Kidney (tissue), 14 donors: ENCODE data around the gene TBC1D1. TPM values are rescaled to one million over a fixed set of nuclear protein-coding genes. Genes with fewer than 3 reads are reported as not detected.

ENCODE experiments used
- DNase-seq, 5 donors: peaks; one replicate each; pipeline ENCODE4 v3.0.0-alpha.2; 2013 to 2020
- FAIRE-seq: peaks from 2 replicates; lab custom pipeline; 2012; peaks lifted over from hg19 to GRCh38; lab: Jason Lieb, UNC
- H3K27ac ChIP-seq, 2 donors: one replicate each; pipeline ENCODE4 v1.7.0; 2013; ENCODE audit warnings: low read depth in 2 of 2, low read length in 2 of 2, inconsistent platforms in 1 of 2
- H3K27me3 ChIP-seq: one replicate; pipeline ENCODE4 v1.7.1; 2013; ENCODE audit warnings: low read length, inconsistent platforms; ENCODE audit not compliant: control insufficient read depth, insufficient read depth
- H3K36me3 ChIP-seq, 3 donors: one replicate each; pipeline versions ENCODE4 v1.7.0 to v1.7.1; 2013; ENCODE audit warnings: low read length in 3 of 3, control low read depth in 1 of 3, inconsistent platforms in 1 of 3; ENCODE audit not compliant: insufficient read depth in 3 of 3, control insufficient read depth in 2 of 3
- H3K4me1 ChIP-seq, 3 donors: one replicate each; pipeline versions ENCODE4 v1.7.0 to v1.7.1; 2013; ENCODE audit warnings: low read length in 3 of 3, inconsistent platforms in 1 of 3, low read depth in 1 of 3; ENCODE audit not compliant: control insufficient read depth in 2 of 3, insufficient read depth in 2 of 3
- H3K4me3 ChIP-seq, 3 donors: one replicate each; pipeline versions ENCODE4 v1.7.0 to v1.8.1; 2013; ENCODE audit warnings: low read length in 3 of 3, control low read depth in 1 of 3, inconsistent platforms in 1 of 3
- H3K9ac ChIP-seq, 3 donors: one replicate each; pipeline versions ENCODE4 v1.7.0 to v1.7.1; 2013; ENCODE audit warnings: low read length in 3 of 3, control low read depth in 1 of 3, inconsistent platforms in 1 of 3
- H3K9me3 ChIP-seq, 3 donors: one replicate each; pipeline versions ENCODE4 v1.7.0 to v1.7.1; 2013; ENCODE audit warnings: low read length in 3 of 3, control low read depth in 1 of 3, inconsistent platforms in 1 of 3; ENCODE audit not compliant: control insufficient read depth in 2 of 3, insufficient read depth in 1 of 3
- intact Hi-C: fragments of 100-400 bp; cut with DNase I; formaldehyde crosslinking; loops from one replicate; pipeline ENCODE4 v1.11.1; 2022
- polyA plus RNA-seq: library from polyadenylated mRNA; stranded (reverse); fragments of 350-450 nt; fragmentation: Illumina TruSeq; extraction: RNeasy Lipid Tissue Mini Kit (QIAGEN cat#74804); gene quantifications from one replicate; pipeline ENCODE4 v1.2.3, GENCODE V29; 2014; ENCODE audit warnings: low read depth, low replicate concordance; ENCODE audit not compliant: insufficient read depth
- total RNA-seq: library from RNA; stranded (reverse); fragmentation: NEBNext Ultra II Directional; extraction: Animal tissue kit (Norgen Biotek cat#: 25700); gene quantifications from one replicate; pipeline ENCODE4 v1.2.1, GENCODE V29; 2021
- TF ChIP-seq, protein P1 (sequence below): IDR thresholded peaks from 3 replicates; pipeline ENCODE4 v1.5.1; 2012; ENCODE audit warnings: mild to moderate bottlenecking, moderate library complexity, borderline replicate concordance; ENCODE audit not compliant: insufficient read depth; ENCODE audit errors: extremely low read depth
- donor health status: control.
- donor health status: control.
- donor health status: control.
- donor health status: control.
- donor health status: control.
- donor health status: DM: yes; HTN: yes; CAD: no.
- donor health status: Normal renal cell carcinoma (clear cell type).

The TBC1D1 gene
- total and polyA plus RNA-seq, 2 donors from 2014 or later, result 170 to 182 TPM

DNA sequence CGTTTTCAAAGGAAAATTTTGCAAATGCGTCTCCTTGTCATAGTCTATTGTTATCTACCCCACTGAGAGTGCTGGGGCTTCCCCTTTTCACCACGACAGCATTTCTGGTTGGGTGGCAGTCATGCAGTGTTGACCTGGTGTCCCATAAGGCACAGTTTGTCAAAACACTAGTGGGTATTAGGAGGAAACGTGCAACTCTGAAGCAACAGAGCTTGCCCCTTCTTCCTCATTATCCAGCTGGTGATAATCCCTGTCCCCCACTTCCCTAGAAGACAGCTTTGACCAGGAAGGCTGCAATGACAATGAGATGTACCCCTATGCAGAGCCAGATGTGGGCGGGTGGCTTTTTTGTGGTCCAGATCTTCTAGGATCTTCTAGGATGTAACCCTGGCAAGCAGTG lies 1.8 kb downstream of the TBC1D1 start:
- peaks cover 0 to 9% (median 0%) of the 10 kb centered on the region in 3 donors for H3K4me1 ChIP-seq
- no peak for FAIRE-seq
- TF ChIP-seq, protein P1, sequence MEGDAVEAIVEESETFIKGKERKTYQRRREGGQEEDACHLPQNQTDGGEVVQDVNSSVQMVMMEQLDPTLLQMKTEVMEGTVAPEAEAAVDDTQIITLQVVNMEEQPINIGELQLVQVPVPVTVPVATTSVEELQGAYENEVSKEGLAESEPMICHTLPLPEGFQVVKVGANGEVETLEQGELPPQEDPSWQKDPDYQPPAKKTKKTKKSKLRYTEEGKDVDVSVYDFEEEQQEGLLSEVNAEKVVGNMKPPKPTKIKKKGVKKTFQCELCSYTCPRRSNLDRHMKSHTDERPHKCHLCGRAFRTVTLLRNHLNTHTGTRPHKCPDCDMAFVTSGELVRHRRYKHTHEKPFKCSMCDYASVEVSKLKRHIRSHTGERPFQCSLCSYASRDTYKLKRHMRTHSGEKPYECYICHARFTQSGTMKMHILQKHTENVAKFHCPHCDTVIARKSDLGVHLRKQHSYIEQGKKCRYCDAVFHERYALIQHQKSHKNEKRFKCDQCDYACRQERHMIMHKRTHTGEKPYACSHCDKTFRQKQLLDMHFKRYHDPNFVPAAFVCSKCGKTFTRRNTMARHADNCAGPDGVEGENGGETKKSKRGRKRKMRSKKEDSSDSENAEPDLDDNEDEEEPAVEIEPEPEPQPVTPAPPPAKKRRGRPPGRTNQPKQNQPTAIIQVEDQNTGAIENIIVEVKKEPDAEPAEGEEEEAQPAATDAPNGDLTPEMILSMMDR, result no peak
- no peaks in the 10 kb centered on the region for H3K27me3 ChIP-seq
- no peak overlapping the region for H3K9ac ChIP-seq
- H3K27ac ChIP-seq, result no peak overlapping the region
- no peaks in the 10 kb centered on the region for H3K36me3 ChIP-seq
- DNase-seq, result no peak
- H3K9me3 ChIP-seq, result no peaks in the 10 kb centered on the region
- no peak overlapping the region for H3K4me3 ChIP-seq
- intact Hi-C loops, result no loop called here

DNA sequence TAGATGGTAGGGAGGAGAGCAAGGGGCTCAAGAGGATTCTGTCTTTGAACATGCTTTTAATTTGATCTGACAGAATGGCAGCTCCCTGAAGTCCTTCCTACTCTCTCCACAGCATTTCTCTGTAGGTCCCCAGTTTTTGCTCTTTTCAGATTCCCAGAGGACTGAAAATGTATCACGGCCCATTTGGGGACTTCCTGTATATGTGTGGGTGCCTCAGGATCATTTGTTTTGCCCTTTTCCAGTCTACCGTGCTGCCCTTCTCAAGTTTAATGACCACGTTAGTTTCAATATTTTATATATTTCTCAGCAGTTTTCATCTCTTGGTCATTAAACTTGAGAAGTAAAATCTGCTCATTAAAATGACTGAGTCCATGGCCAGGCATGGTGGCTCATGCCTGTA lies 2.3 kb downstream of the TBC1D1 start:
- Histone ChIP-seq H3K9ac (no peak overlapping the region), H3K4me1 (peaks cover 0 to 9% (median 0%) of the 10 kb centered on the region in 3 donors), H3K9me3 (no peaks in the 10 kb centered on the region), H3K36me3 (no peaks in the 10 kb centered on the region), H3K27ac (no peak overlapping the region), H3K4me3 (no peak overlapping the region), H3K27me3 (no peaks in the 10 kb centered on the region)
- TF ChIP-seq, protein P1, result no peak
- intact Hi-C loops, result no loop called here
- DNase-seq, result no peak
- no peak for FAIRE-seq

DNA sequence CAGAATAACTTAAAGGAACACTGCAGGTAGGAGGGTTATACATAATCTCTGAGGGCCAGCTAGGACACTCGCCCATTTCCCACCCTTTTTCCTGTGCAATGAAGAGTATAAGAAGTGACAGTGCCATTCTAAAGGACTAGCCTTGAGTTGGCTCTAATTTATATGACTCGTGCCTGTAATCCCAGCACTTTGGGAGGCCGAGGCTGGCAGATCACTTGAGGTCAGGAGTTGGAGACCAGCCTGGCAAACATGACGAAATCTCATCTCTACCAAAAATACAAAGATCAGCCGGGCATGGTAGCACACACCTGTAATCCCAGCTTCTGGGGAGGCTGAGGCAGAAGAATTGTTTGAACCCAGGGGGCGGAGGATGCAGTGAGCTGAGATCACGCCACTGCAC lies 4.4 kb downstream of the TBC1D1 start:
- H3K4me1 ChIP-seq, result peaks cover 0 to 5% (median 0%) of the 10 kb centered on the region in 3 donors
- no peak overlapping the region for H3K9ac ChIP-seq
- intact Hi-C loops, result no loop called here
- TF ChIP-seq, protein P1, result no peak
- FAIRE-seq (no peak), DNase-seq (no peak)
- no peaks in the 10 kb centered on the region for H3K9me3 ChIP-seq
- H3K36me3 ChIP-seq, result no peaks in the 10 kb centered on the region
- H3K27me3 ChIP-seq, result no peaks in the 10 kb centered on the region
- H3K27ac ChIP-seq, result no peak overlapping the region
- H3K4me3 ChIP-seq, result no peak overlapping the region
